Measurements from ENCODE around the gene FAM241A.

Gene FAM241A

DNA sequence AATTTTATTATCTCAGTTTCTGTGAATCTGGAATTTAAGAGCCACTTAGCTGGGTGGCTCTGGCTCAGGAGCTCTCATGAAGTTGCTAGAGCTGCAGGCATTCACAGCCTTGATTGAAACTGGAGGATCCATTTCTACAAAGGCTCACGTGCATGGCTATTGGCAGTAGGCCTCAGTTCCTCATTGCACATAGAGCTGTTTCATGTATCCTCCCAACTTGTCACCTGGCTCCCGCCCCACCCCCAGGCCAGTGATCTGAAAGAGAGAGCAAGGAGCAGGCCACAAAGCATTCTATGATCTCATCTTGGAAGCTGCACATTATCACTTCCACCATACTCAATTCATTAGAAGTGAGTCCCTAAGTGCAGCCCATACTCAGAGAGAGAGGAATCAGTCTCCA is 67.8 kb downstream of the FAM241A start:
- H3K27ac ChIP-seq (ENCODE audit: low read depth, low read length): no peak overlapping the region
- H3K79me1 ChIP-seq (ENCODE audit: low read length): no peaks in the 10 kb centered on the region
- no peak overlapping the region for H2BK5ac ChIP-seq (ENCODE audit: low read length)
- no peak overlapping the region for H3K4ac ChIP-seq (ENCODE audit: low read depth, low read length)
- H3K18ac ChIP-seq (ENCODE audit: low read length): no peak overlapping the region
- no peak overlapping the region for H4K8ac ChIP-seq (ENCODE audit: low read depth, low read length)
- WGBS (ENCODE audit: extremely low coverage, insufficient coverage, low lambda C conversion rate): no CpG with 5 or more reads among the region's 2 CpGs
- H3K79me2 ChIP-seq (ENCODE audit: control insufficient read depth, insufficient read depth, low read length): no peaks in the 10 kb centered on the region
- no peaks in the 10 kb centered on the region for H3K36me3 ChIP-seq (ENCODE audit: control insufficient read depth, insufficient read depth, low read length)
- H3K27me3 ChIP-seq (ENCODE audit: insufficient read depth, low read length, poor library complexity): no peaks in the 10 kb centered on the region
- H2BK120ac ChIP-seq (ENCODE audit: low read depth, low read length): no peak overlapping the region
- no peak overlapping the region for H3K56ac ChIP-seq (ENCODE audit: low read length)
- H3K9ac ChIP-seq (ENCODE audit: low read length): no peak overlapping the region
- no peak overlapping the region for H4K5ac ChIP-seq (ENCODE audit: low read length)
- no peak overlapping the region for H3K4me3 ChIP-seq (ENCODE audit: low read length)
- no peaks in the 10 kb centered on the region for H3K4me1 ChIP-seq (ENCODE audit: control insufficient read depth, low read depth, low read length)
- H3K23ac ChIP-seq (ENCODE audit: low read length): no peak overlapping the region
- H2BK15ac ChIP-seq (replicated peaks; ENCODE audit: low read depth): no peak overlapping the region
- H2AK5ac ChIP-seq (ENCODE audit: low read length): no peak overlapping the region
- DNase-seq: no peak
- H3K4me2 ChIP-seq (ENCODE audit: low read length): no peak overlapping the region

DNA sequence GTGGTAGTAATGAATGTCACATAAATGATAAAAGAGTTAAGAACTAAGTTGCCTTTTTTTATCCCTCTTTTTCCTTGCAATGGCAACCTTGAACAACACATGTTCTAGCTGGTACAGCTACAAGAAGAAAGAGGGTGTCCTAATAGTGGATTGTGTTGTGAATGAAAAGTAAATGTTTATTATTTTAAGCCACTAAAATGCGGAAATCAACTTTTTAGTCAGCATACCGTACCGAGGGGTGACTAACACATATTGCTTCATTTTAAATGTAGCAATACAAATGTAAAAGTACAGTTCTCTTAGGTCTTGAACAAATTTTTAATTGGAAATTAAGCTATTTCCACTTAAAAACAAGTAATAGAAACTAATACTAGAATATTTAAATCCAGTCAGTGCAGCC is 68.6 kb downstream of the FAM241A start:
- H3K4me3 ChIP-seq (ENCODE audit: low read length): no peak overlapping the region
- WGBS (ENCODE audit: extremely low coverage, insufficient coverage, low lambda C conversion rate): no CpG with 5 or more reads among the region's 3 CpGs
- no peak overlapping the region for H4K8ac ChIP-seq (ENCODE audit: low read depth, low read length)
- H3K27me3 ChIP-seq (ENCODE audit: insufficient read depth, low read length, poor library complexity): no peaks in the 10 kb centered on the region
- no peak overlapping the region for H4K5ac ChIP-seq (ENCODE audit: low read length)
- no peak overlapping the region for H2BK120ac ChIP-seq (ENCODE audit: low read depth, low read length)
- no peak overlapping the region for H3K18ac ChIP-seq (ENCODE audit: low read length)
- no peaks in the 10 kb centered on the region for H3K36me3 ChIP-seq (ENCODE audit: control insufficient read depth, insufficient read depth, low read length)
- no peak overlapping the region for H3K9ac ChIP-seq (ENCODE audit: low read length)
- H3K27ac ChIP-seq (ENCODE audit: low read depth, low read length): no peak overlapping the region
- no peak overlapping the region for H3K56ac ChIP-seq (ENCODE audit: low read length)
- H2BK15ac ChIP-seq (replicated peaks; ENCODE audit: low read depth): no peak overlapping the region
- H3K79me2 ChIP-seq (ENCODE audit: control insufficient read depth, insufficient read depth, low read length): no peaks in the 10 kb centered on the region
- DNase-seq: no peak
- H3K4me2 ChIP-seq (ENCODE audit: low read length): no peak overlapping the region
- H3K4ac ChIP-seq (ENCODE audit: low read depth, low read length): no peak overlapping the region
- H3K4me1 ChIP-seq (ENCODE audit: control insufficient read depth, low read depth, low read length): no peaks in the 10 kb centered on the region
- no peak overlapping the region for H2BK5ac ChIP-seq (ENCODE audit: low read length)
- H3K23ac ChIP-seq (ENCODE audit: low read length): no peak overlapping the region
- H3K79me1 ChIP-seq (ENCODE audit: low read length): no peaks in the 10 kb centered on the region
- H2AK5ac ChIP-seq (ENCODE audit: low read length): no peak overlapping the region

DNA sequence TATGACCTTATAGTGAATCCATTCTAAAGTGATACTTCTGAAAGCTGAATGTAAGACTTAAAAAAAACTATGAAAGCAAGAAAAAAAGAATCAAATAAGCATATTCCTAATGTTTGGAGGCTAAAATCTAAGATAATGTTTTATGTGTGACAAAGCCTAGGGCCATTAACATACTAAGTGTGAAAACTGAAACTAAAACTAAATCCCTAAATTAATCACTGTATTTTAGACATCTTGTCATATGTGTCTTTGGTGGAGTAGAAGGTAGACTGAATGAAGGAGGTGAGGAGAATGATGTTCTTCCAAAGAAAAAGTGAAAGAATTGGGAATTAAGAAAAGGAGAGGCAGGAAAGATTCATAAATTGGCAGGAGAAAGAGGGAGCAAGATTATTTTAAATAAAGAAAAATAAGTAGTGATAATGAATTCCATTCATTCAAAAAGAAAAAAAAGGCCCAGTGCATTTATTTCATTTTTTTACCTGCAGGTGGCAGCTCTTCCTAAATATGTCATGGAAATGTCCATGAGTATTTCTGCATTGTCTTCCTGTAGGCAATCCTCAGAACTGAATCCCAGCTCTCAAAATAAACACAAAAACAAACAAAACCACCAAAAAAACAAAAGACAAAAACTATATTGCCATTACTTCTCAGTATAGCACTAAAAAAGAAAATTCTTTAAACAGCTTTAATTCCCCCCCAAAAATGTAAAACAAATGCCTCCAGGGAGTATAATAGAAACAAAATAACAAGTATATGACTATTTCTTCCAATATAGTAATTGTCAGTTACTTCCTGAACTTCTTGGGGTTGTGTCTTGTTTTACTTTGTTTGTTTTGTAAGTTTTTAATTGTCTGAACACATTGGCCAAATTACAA is 69.4 kb downstream of the FAM241A start:
- no peaks in the 10 kb centered on the region for H3K36me3 ChIP-seq (ENCODE audit: control insufficient read depth, insufficient read depth, low read length)
- no peak overlapping the region for H3K4ac ChIP-seq (ENCODE audit: low read depth, low read length)
- H2BK5ac ChIP-seq (ENCODE audit: low read length): no peak overlapping the region
- no peak overlapping the region for H3K23ac ChIP-seq (ENCODE audit: low read length)
- no peak for DNase-seq
- H3K9ac ChIP-seq (ENCODE audit: low read length): no peak overlapping the region
- no peaks in the 10 kb centered on the region for H3K4me1 ChIP-seq (ENCODE audit: control insufficient read depth, low read depth, low read length)
- no peak overlapping the region for H3K18ac ChIP-seq (ENCODE audit: low read length)
- H2BK120ac ChIP-seq (ENCODE audit: low read depth, low read length): no peak overlapping the region
- no peak overlapping the region for H4K5ac ChIP-seq (ENCODE audit: low read length)
- H3K79me1 ChIP-seq (ENCODE audit: low read length): no peaks in the 10 kb centered on the region
- H3K27me3 ChIP-seq (ENCODE audit: insufficient read depth, low read length, poor library complexity): no peaks in the 10 kb centered on the region
- H3K27ac ChIP-seq (ENCODE audit: low read depth, low read length): no peak overlapping the region
- no peak overlapping the region for H3K56ac ChIP-seq (ENCODE audit: low read length)
- no peak overlapping the region for H2AK5ac ChIP-seq (ENCODE audit: low read length)
- no peak overlapping the region for H3K4me2 ChIP-seq (ENCODE audit: low read length)
- H2BK15ac ChIP-seq (replicated peaks; ENCODE audit: low read depth): no peak overlapping the region
- no peaks in the 10 kb centered on the region for H3K79me2 ChIP-seq (ENCODE audit: control insufficient read depth, insufficient read depth, low read length)
- no peak overlapping the region for H3K4me3 ChIP-seq (ENCODE audit: low read length)
- no peak overlapping the region for H4K8ac ChIP-seq (ENCODE audit: low read depth, low read length)

DNA sequence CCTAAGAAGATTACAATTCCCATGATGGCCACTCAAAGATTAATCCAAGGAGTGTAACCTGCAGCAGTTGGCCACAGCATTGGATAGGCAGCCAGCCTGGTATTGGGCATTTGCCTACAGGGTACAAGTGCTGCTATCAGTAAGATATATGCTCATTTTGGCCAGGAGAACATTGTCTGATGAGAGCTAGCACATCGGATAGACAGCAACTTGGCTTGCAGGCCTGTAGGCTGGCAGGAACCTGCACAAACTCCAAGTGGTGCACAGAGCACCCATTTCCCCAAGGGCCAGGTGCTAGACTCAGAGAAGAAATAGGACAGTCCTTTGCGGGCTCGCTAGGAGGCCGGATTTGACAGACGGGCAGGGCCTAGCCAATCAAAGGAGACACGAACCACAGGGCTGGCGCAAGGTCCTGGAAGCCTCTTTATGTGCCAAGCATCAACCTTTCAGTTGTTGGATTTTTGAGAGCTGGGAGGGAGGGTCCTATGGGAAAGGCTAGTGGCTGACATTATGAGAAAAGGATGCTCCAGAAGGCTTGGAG is 74.6 kb downstream of the FAM241A start:
- no peak overlapping the region for H3K18ac ChIP-seq (ENCODE audit: low read length)
- no peak overlapping the region for H3K4me2 ChIP-seq (ENCODE audit: low read length)
- H2AK5ac ChIP-seq (ENCODE audit: low read length): no peak overlapping the region
- H3K23ac ChIP-seq (ENCODE audit: low read length): no peak overlapping the region
- H3K27ac ChIP-seq (ENCODE audit: low read depth, low read length): no peak overlapping the region
- H3K79me1 ChIP-seq (ENCODE audit: low read length): no peaks in the 10 kb centered on the region
- WGBS (ENCODE audit: extremely low coverage, insufficient coverage, low lambda C conversion rate): no CpG with 5 or more reads among the region's 7 CpGs
- H3K4me1 ChIP-seq (ENCODE audit: control insufficient read depth, low read depth, low read length): no peaks in the 10 kb centered on the region
- no peak overlapping the region for H3K4ac ChIP-seq (ENCODE audit: low read depth, low read length)
- no peak overlapping the region for H3K56ac ChIP-seq (ENCODE audit: low read length)
- no peak overlapping the region for H4K5ac ChIP-seq (ENCODE audit: low read length)
- no peak overlapping the region for H3K4me3 ChIP-seq (ENCODE audit: low read length)
- no peaks in the 10 kb centered on the region for H3K27me3 ChIP-seq (ENCODE audit: insufficient read depth, low read length, poor library complexity)
- no peak overlapping the region for H2BK5ac ChIP-seq (ENCODE audit: low read length)
- H4K8ac ChIP-seq (ENCODE audit: low read depth, low read length): no peak overlapping the region
- H3K79me2 ChIP-seq (ENCODE audit: control insufficient read depth, insufficient read depth, low read length): no peaks in the 10 kb centered on the region
- no peak overlapping the region for H3K9ac ChIP-seq (ENCODE audit: low read length)
- no peak for DNase-seq
- no peak overlapping the region for H2BK15ac ChIP-seq (replicated peaks; ENCODE audit: low read depth)
- no peak overlapping the region for H2BK120ac ChIP-seq (ENCODE audit: low read depth, low read length)
- no peaks in the 10 kb centered on the region for H3K36me3 ChIP-seq (ENCODE audit: control insufficient read depth, insufficient read depth, low read length)

DNA sequence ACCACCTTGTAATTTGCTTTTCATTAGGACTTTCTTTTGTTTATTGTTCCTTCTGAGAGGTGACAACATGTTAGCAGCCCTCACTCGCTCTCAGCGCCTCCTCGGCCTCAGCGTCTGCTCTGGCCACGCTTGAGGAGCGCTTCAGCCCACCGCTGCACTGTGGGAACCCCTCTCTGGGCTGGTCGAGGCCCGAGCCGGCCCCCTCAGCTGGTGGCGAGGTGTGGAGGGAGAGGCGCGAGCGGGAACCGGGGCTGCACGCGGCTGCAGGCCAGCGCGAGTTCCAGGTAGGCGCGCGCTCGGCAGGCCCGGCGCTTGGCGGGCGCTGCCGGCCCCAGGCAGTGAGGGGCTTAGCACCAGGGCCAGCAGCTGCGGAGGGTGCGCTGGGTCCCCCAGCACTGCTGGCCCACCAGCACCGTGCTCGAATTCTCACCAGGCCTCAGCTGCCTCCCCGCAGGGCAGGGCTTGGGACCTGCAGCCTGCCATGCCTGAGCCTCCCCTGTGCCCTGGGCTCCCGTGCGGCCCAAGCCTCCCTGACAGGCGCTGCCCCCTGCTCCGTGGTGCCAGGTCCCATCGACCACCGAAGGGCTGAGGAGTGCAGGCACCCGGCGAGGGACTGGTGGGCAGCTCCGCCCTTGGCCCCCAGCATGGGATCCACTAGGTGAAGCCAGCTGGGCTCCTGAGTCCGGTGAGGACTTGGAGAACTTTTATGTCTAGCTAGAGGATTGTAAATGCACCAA is 77.1 kb downstream of the FAM241A start:
- H3K36me3 ChIP-seq (ENCODE audit: control insufficient read depth, insufficient read depth, low read length): no peaks in the 10 kb centered on the region
- H4K5ac ChIP-seq (ENCODE audit: low read length): no peak overlapping the region
- H3K23ac ChIP-seq (ENCODE audit: low read length): no peak overlapping the region
- no peak overlapping the region for H3K4ac ChIP-seq (ENCODE audit: low read depth, low read length)
- H2BK5ac ChIP-seq (ENCODE audit: low read length): no peak overlapping the region
- no peak overlapping the region for H3K27ac ChIP-seq (ENCODE audit: low read depth, low read length)
- H2BK15ac ChIP-seq (replicated peaks; ENCODE audit: low read depth): no peak overlapping the region
- H3K27me3 ChIP-seq (ENCODE audit: insufficient read depth, low read length, poor library complexity): no peaks in the 10 kb centered on the region
- no peak for DNase-seq
- H3K4me2 ChIP-seq (ENCODE audit: low read length): no peak overlapping the region
- H2AK5ac ChIP-seq (ENCODE audit: low read length): no peak overlapping the region
- H2BK120ac ChIP-seq (ENCODE audit: low read depth, low read length): no peak overlapping the region
- H3K18ac ChIP-seq (ENCODE audit: low read length): no peak overlapping the region
- H3K4me1 ChIP-seq (ENCODE audit: control insufficient read depth, low read depth, low read length): no peaks in the 10 kb centered on the region
- no peak overlapping the region for H3K9ac ChIP-seq (ENCODE audit: low read length)
- H3K79me1 ChIP-seq (ENCODE audit: low read length): no peaks in the 10 kb centered on the region
- no peak overlapping the region for H3K4me3 ChIP-seq (ENCODE audit: low read length)
- H3K79me2 ChIP-seq (ENCODE audit: control insufficient read depth, insufficient read depth, low read length): no peaks in the 10 kb centered on the region
- H4K8ac ChIP-seq (ENCODE audit: low read depth, low read length): no peak overlapping the region
- no peak overlapping the region for H3K56ac ChIP-seq (ENCODE audit: low read length)
- no CpG with 5 or more reads among the region's 43 CpGs for WGBS (ENCODE audit: extremely low coverage, insufficient coverage, low lambda C conversion rate)
